Effector memory CD4-positive, alpha-beta T cell (primary cell): ENCODE measurements around the gene ZMYND8.

Experiments
- DNase-seq, 3 donors: peaks; one replicate each; pipeline ENCODE4 v3.0.0-alpha.2; 2020
- H3K27ac ChIP-seq: 2 replicates; pipeline ENCODE4 v1.7.0; 2013; ENCODE audit warnings: mild to moderate bottlenecking, low read length, moderate library complexity; ENCODE audit not compliant: insufficient read depth, poor library complexity, severe bottlenecking
- H3K27me3 ChIP-seq: replicated peaks from 2 replicates; pipeline ENCODE4 v1.7.0; 2013; ENCODE audit warnings: mild to moderate bottlenecking, low read length; ENCODE audit not compliant: insufficient read depth, control insufficient read depth, poor library complexity, severe bottlenecking
- H3K36me3 ChIP-seq: 2 replicates; pipeline ENCODE4 v1.7.0; 2013; ENCODE audit warnings: mild to moderate bottlenecking, low read length, moderate library complexity; ENCODE audit not compliant: control insufficient read depth, insufficient read depth
- H3K4me1 ChIP-seq: 2 replicates; pipeline ENCODE4 v1.7.0; 2013; ENCODE audit warnings: low read length, mild to moderate bottlenecking; ENCODE audit not compliant: control insufficient read depth, insufficient read depth, poor library complexity, severe bottlenecking
- H3K4me3 ChIP-seq: 2 replicates; pipeline ENCODE4 v1.7.0; 2013; ENCODE audit warnings: low read length, low read depth, mild to moderate bottlenecking; ENCODE audit not compliant: insufficient read depth, poor library complexity, severe bottlenecking
- H3K9me3 ChIP-seq: 2 replicates; pipeline ENCODE4 v1.7.0; 2013; ENCODE audit warnings: mild to moderate bottlenecking, low read length, moderate library complexity; ENCODE audit not compliant: control insufficient read depth

Gene ZMYND8

DNA sequence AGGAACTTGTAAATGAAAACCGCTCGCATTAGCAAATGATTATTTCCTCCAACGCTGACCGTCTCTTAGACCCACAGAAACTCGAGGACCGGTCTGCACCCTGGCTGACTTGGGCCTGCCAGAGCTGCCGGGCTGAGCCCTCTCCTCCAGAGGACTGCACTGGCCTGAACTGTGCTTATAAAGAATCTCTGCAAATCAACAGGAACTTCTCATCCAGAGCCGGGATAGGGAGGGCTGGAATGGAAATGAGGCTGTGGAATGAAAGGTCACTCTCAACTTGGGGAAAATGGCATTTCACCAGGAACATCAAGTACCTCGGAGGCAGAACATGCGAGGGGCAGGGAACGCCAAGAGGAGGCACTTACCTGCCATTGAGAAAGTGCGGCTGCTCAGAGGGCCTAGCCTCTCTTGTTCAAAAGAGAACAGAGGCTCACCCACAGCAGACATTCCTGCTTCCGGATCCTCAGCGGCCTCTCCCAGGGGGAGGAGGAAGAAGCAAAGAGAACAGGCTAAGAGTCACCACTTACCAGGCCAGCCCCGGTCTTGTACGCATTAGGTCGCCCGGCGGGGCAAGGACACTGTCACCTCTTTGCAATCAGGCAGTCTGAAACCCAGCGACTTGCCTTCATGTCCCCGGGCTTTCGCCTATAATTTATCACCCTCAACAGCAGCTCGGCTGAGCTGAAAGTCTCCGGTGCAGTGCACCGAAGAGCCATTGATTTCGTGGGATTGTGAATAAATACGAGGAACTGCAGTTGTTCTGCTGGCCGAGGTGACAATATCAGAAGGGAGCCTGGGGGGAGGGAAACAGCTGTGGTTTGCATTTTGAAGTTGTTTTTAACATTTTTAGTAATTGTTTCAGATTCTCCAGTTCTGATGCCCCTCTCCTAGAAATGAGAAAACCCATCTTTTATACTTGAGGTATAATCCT, 37.6 kb downstream of the ZMYND8 start:
- H3K27me3 ChIP-seq: no peaks in the 10 kb centered on the region
- H3K4me1 ChIP-seq: peaks cover 21% of the 10 kb centered on the region
- no peak overlapping the region for H3K27ac ChIP-seq
- DNase-seq: no peak
- no peak overlapping the region for H3K4me3 ChIP-seq
- no peaks in the 10 kb centered on the region for H3K9me3 ChIP-seq
- no peaks in the 10 kb centered on the region for H3K36me3 ChIP-seq

DNA sequence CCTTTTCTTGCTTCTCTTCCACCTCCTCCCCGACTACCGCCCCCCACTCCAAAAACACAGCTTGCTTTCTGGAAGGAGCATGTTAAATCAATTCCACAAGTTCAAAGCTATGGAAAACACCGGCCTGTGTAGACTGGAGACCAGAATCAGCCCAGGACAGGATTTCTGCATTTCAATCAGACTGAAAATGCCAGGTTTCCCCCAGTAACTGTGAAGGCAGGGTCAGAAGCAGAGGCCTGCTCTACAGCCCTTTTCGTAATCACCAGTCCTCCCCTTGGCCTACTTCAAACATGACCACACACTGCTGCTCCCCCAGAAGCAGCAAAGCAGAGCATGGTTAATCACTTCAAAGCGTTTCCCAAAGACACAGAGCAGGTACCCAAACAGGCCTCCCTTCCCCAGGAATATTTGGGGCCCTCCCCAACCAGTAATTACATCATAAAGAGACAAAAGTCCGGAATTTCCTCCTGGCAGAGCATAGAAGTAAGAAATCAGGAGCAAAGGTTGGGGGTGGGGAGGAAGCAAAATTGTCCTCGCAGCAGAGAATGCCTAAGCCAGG, 38.4 kb downstream of the ZMYND8 start:
- Histone ChIP-seq H3K27me3 (no peaks in the 10 kb centered on the region), H3K27ac (no peak overlapping the region), H3K4me3 (no peak overlapping the region), H3K9me3 (no peaks in the 10 kb centered on the region), H3K36me3 (no peaks in the 10 kb centered on the region), H3K4me1 (peaks cover 21% of the 10 kb centered on the region)
- DNase-seq: no peak

DNA sequence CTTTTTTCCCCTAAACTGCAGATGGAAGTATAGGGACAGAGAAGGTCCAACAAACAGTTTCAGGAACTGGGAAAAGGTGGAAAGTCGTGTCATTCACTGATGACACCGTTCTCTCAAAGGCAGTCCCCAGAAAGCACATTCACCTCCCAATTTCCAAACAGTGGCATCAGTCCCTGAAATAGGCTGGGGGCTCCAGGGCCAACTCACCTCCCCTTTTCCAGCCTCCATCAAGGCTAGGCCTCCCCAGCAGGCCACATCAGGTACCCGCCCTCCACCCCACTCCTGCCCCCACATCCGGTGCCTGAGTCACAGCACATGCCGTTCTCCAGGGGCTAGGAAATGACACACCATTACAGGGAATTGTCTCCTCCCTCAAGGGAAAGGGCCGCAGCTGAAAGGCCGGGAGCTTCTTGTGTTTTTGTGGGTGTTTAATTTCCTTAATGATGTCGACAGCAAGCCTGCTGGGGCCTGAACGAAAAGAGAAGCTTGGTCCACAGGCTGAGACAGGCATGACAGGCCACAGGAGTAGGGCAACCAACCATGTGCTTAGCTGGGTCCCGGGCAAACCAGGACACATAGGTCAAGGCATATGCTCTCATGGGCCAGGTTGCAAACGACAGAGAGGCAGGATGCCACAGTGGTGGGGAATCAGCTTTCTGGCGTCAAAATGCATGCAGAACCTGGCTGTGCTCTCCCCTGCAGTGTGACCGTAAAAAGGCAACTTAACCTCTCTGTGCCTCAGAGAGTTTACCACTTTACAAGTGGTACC, 39.2 kb downstream of the ZMYND8 start:
- H3K27ac ChIP-seq: peak overlapping the region; percentile 26
- H3K27me3 ChIP-seq: no peaks in the 10 kb centered on the region
- peak; percentile 14 to 21 (median 17) for DNase-seq
- H3K9me3 ChIP-seq: no peaks in the 10 kb centered on the region
- H3K4me3 ChIP-seq: no peak overlapping the region
- H3K36me3 ChIP-seq: peaks cover 3% of the 10 kb centered on the region
- H3K4me1 ChIP-seq: peaks cover 21% of the 10 kb centered on the region

DNA sequence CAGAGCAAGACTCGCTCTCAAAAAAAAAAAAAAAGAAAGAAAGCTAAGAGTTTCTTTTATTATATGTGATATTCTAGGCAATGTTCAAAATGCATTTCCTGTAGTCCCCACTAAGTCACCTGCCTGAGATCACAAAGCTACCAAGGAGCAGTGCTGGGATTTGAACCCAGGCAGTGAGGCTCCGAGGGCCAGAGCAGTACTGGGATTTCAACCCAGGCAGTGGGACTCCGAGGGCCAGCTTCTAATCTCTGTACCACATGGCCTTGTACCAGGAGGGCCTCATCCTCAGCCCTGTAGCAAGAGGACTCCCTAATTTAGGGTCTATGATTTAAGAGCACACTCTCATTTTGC, 39.7 kb downstream of the ZMYND8 start:
- no peaks in the 10 kb centered on the region for H3K9me3 ChIP-seq
- no peaks in the 10 kb centered on the region for H3K27me3 ChIP-seq
- H3K4me1 ChIP-seq: peaks cover 21% of the 10 kb centered on the region
- peak overlapping the region; percentile 26 for H3K27ac ChIP-seq
- no peak overlapping the region for H3K4me3 ChIP-seq
- peaks cover 3% of the 10 kb centered on the region for H3K36me3 ChIP-seq
- DNase-seq: no peak

DNA sequence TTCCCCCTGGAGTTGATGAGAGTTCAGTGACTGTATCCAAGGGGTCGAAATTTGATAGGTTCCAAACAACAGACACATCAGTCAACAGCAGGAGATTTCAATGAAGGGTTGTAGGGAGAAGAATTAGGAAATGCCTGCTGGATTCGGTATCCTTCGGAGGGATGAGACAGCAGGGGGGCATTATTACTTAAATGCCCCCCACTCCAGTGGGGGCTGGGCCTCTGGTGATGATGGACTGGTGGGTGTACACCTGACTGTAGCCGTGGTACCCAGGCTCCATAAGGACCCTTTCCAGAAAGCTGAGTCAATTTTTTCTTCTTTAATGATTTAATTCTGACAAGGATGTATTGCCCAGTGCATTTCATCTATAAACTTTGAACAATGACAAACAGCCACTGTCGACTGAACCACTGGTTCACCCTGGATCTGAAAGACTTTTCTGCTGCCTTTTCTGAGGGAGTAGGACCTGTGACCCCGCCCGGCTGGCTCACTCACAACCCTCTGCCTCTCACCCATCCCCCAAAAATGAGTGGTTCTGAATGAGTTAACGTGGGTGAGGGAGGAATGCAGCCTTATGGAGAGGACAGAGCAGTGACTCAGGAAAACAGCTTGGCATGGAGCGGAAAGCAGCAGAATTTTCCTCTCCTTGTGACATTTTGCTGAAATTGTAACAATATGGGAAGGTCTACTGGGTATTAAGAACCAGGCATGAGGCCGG, 41.0 kb downstream of the ZMYND8 start:
- no peaks in the 10 kb centered on the region for H3K27me3 ChIP-seq
- H3K36me3 ChIP-seq: peaks cover 7% of the 10 kb centered on the region
- H3K4me3 ChIP-seq: no peak overlapping the region
- H3K4me1 ChIP-seq: peaks cover 21% of the 10 kb centered on the region
- no peaks in the 10 kb centered on the region for H3K9me3 ChIP-seq
- no peak overlapping the region for H3K27ac ChIP-seq
- DNase-seq: no peak

DNA sequence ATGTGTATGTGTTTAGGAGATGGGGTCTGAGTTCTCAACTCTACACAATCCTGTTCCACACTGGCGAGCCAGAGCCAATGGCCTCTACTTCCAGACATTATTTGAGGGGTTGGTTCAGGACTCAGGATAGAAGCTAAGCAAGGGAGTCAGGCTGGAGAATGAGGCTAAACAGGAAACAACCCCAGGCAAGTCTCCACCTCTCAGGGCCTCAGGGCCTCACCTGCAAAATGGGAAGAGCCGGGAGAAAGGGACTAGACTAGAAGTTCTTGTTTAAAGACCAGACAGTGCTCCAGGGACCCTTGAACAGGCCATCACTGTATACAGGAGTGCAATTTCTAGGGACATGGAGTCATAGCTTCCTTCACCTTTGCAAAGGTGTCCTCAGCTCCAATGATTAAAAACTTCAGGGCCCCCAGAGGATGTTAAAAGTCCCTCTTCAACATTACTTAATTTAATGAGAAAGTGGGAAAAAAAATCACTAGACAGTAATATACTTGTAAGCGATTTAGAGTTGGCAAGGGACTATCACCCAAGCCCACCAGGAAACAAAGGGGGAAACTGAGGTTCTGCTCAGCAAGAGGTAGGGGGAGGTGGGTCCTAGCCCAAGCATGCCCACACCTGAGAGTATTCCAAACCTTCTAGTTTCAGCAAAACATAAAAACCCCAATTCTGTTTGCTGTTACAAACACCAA, 41.7 kb downstream of the ZMYND8 start:
- H3K4me1 ChIP-seq: peaks cover 21% of the 10 kb centered on the region
- H3K36me3 ChIP-seq: peaks cover 14% of the 10 kb centered on the region
- no peaks in the 10 kb centered on the region for H3K9me3 ChIP-seq
- no peak overlapping the region for H3K27ac ChIP-seq
- DNase-seq: no peak
- no peak overlapping the region for H3K4me3 ChIP-seq
- H3K27me3 ChIP-seq: no peaks in the 10 kb centered on the region

DNA sequence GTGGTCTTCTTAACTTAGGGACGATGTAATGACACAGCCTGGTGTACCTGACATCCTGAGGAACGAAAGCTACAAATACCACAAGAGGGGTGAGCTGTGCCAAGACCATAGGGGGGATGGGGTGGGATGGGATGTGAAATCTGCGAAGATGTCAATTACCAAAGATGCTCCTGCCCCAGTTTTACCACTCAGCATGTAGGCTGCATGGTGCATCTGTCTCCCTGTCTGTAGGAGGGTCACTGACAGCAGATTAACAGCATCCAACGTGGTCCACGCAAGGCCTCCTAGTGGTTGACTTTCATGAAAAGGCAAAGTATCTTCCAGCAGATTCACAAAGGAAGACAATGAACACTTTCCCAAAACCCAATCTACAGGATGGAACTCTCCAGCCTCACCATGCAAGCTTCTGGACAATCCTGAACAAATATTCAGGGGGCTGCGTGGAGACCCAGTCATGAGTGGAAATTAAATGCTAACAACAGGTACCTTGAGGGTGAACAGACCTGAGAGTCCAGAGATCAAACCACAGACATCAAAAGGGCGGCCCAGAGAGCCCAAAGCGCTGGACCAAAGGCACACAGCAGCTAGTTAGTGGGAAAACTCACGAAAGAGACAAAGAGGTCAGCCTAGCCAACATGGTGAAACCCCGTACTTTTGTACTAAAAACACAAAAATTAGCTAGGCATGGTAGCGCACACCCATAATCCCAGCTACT, 44.4 kb downstream of the ZMYND8 start:
- Histone ChIP-seq H3K36me3 (peaks cover 27% of the 10 kb centered on the region), H3K27me3 (no peaks in the 10 kb centered on the region), H3K9me3 (no peaks in the 10 kb centered on the region), H3K27ac (no peak overlapping the region), H3K4me1 (peaks cover 4% of the 10 kb centered on the region), H3K4me3 (no peak overlapping the region)
- no peak for DNase-seq

DNA sequence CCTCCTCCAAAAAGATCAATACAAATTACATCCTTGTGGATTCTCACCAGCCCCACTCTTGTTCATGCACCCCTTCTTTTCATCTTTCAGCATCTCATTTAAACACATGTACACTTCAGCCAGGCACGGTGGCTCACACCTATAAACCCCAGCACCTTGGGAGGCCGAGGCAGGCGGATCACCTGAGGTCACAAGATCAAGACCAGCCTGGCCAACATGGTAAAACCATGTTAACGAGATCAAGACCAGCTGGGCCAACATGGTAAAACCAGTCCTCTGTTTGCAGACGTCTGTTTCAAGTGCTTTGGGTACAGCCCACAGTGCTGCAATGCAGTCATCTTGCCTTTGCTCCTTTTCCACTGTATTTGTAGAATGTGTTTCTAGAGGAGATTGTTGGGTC, 45.3 kb downstream of the ZMYND8 start:
- Histone ChIP-seq H3K9me3 (no peaks in the 10 kb centered on the region), H3K27ac (no peak overlapping the region), H3K4me3 (no peak overlapping the region), H3K4me1 (no peaks in the 10 kb centered on the region), H3K27me3 (no peaks in the 10 kb centered on the region), H3K36me3 (peaks cover 34% of the 10 kb centered on the region)
- DNase-seq: no peak

DNA sequence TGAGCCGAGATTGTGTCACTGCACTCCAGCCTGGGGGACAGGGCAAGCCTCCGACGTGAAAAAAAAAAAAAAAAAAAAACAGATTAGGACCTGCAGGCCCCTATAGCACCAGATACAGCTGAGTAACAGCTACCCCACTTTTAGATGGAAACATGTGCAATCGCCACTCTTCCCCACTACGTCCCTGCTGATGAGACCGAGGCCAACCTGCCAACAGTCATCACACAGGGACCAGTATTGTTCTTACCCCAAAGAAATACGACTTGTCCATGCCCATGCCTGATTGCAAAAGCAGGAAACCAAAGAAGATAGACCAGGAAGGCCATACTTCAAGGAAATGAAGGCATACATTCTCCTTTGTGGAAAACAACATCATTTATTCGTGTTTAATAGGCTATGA, 45.8 kb downstream of the ZMYND8 start:
- no peak overlapping the region for H3K27ac ChIP-seq
- H3K9me3 ChIP-seq: no peaks in the 10 kb centered on the region
- H3K4me1 ChIP-seq: no peaks in the 10 kb centered on the region
- peaks cover 34% of the 10 kb centered on the region for H3K36me3 ChIP-seq
- no peak for DNase-seq
- H3K4me3 ChIP-seq: no peak overlapping the region
- no peaks in the 10 kb centered on the region for H3K27me3 ChIP-seq
